22Rv1 (cell line): ENCODE results near the gene DIAPH2.

Experiments used
- H3K27ac ChIP-seq: fragments of 450-650 bp; 2 replicates; pipeline ENCODE4 v1.5.1; 2017
- ZFX ChIP-seq: fragments of 450-650 bp; IDR thresholded peaks from 2 replicates; pipeline ENCODE4 v1.6.1; 2017; ENCODE audit warnings: antibody characterized with exemption, borderline replicate concordance
- TF ChIP-seq, protein P1 (sequence below): fragments of 450-650 bp; IDR thresholded peaks from 2 replicates; pipeline ENCODE4 v1.5.1; 2017; ENCODE audit warnings: mild to moderate bottlenecking

The DIAPH2 gene

GRCh38 chrX:97294041-97294440, 609.4 kb downstream of the DIAPH2 start:
- H3K27ac ChIP-seq: peak overlapping the region; percentile 38; the same call in 1 of the 2 replicates
- TF ChIP-seq ZFX: no peak
- TF ChIP-seq, protein P1, sequence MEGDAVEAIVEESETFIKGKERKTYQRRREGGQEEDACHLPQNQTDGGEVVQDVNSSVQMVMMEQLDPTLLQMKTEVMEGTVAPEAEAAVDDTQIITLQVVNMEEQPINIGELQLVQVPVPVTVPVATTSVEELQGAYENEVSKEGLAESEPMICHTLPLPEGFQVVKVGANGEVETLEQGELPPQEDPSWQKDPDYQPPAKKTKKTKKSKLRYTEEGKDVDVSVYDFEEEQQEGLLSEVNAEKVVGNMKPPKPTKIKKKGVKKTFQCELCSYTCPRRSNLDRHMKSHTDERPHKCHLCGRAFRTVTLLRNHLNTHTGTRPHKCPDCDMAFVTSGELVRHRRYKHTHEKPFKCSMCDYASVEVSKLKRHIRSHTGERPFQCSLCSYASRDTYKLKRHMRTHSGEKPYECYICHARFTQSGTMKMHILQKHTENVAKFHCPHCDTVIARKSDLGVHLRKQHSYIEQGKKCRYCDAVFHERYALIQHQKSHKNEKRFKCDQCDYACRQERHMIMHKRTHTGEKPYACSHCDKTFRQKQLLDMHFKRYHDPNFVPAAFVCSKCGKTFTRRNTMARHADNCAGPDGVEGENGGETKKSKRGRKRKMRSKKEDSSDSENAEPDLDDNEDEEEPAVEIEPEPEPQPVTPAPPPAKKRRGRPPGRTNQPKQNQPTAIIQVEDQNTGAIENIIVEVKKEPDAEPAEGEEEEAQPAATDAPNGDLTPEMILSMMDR: no peak

GRCh38 chrX:97295954-97296353, 611.3 kb downstream of the DIAPH2 start:
- H3K27ac ChIP-seq: peak overlapping the region; percentile 55
- no peak for TF ChIP-seq ZFX
- TF ChIP-seq, protein P1: no peak

DNA sequence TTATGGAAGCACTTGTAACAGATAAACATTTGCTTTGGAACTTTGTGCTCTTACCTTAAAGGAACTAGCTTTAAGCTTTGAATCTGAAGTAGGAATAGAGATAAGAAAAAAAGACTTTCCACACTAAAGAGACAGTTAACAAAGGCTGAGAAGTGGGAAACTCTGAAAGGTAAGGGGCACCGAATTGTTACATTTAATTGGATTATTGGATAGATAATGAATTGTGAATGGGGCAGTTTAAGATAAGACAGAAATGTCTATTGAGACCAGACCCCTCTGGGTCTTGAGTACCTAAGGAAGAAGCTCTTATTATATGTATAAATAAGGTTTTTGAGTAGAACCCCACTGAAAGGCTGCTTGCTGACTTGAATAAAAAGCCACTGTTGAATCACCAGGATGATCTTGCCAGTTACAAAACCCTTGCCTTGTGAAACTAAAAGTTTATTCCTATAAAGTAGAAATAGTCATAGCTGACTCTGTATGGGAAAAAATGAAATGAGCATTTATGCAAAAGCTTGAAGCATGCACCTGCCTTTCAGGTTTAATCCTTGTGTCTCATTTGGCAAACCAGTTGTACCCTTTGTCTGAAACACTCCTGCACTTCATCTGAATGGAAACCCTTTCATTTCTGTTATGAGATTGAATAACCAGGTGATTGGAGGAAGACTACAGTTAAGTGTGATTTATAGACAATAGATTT, 622.3 kb downstream of the DIAPH2 start:
- TF ChIP-seq ZFX: no peak
- TF ChIP-seq, protein P1: no peak
- peak overlapping the region; percentile 49 for H3K27ac ChIP-seq

DNA sequence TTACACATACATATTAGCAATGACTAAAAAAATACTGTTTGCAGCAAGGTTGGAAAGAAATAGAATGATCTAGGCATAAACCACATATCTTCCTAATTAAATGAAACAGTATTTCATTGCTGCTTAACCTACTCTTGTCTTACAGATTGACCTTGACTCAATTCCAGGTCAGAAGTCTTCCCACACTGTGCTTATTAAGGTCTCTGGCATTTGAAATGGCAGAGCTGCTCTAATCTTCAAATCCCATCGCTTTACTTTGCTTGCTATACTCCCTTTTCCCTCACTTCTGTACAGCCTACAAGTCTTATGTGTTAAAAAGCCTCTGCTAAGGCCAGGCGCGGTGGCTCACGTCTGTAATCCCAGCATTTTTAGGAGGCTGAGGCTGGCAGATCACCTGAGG, 623.5 kb downstream of the DIAPH2 start:
- TF ChIP-seq ZFX: no peak
- TF ChIP-seq, protein P1: no peak

GRCh38 chrX:97309487-97310116, 625.0 kb downstream of the DIAPH2 start:
- H3K27ac ChIP-seq: no peak overlapping the region
- TF ChIP-seq ZFX: no peak
- TF ChIP-seq, protein P1: no peak

More for the DNA sequence above, 623.5 kb downstream of the DIAPH2 start:
- H3K27ac ChIP-seq: no peak overlapping the region

DNA sequence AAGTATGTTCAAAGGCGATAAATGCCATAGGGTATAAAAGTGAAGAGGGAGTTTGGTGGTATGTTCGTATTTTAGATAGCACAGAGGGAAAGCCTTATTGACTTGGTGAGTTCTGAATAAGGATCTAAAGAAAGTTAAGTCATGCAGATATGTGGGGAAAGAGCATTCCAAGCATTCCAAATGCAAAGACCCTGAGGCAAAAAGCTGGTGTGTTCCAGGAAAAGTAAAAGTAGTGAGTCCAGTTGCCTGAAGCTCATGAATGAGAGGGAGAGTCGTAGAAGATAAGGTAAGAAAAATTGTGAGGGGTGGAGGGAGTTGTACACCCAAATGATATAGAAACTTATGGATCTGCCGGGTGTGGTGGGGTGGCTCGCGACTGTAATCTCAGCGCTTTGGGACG, 625.7 kb downstream of the DIAPH2 start:
- TF ChIP-seq, protein P1: no peak
- no peak for TF ChIP-seq ZFX

More for the DNA sequence above, 625.7 kb downstream of the DIAPH2 start:
- no peak overlapping the region for H3K27ac ChIP-seq
